Kidney epithelial cell (primary cell): ENCODE measurements around the gene TIMM8A. TPM values are rescaled to one million over a fixed set of nuclear protein-coding genes. Genes with fewer than 3 reads are reported as not detected.
"Not testable (repeated sequence)": the region's sequence is repeated elsewhere in the genome, so short reads cannot be mapped to it uniquely, and the experiment has no call there.

Source experiments
- DNase-seq: peaks from one replicate; pipeline ENCODE4 v3.0.0-alpha.2; 2010; ENCODE audit warnings: low read depth
- H3K27me3 ChIP-seq: 2 replicates; pipeline ENCODE4 v1.6.0; 2011; ENCODE audit warnings: low read length; ENCODE audit not compliant: control insufficient read depth, insufficient read depth
- H3K36me3 ChIP-seq: 2 replicates; pipeline ENCODE4 v1.5.1; 2011; ENCODE audit warnings: low read length; ENCODE audit not compliant: control insufficient read depth, insufficient read depth
- H3K4me3 ChIP-seq: 2 replicates; pipeline ENCODE4 v1.5.1; 2011; ENCODE audit warnings: low read depth, mild to moderate bottlenecking, control low read depth, low read length
- CTCF ChIP-seq: IDR thresholded peaks from 2 replicates; pipeline ENCODE4 v1.5.1; 2011; ENCODE audit warnings: mild to moderate bottlenecking, moderate library complexity, low read length, control low read depth, inconsistent platforms; ENCODE audit not compliant: insufficient read depth, poor library complexity, severe bottlenecking
- total RNA-seq: library from RNA; depleted of rRNA; stranded (reverse); fragments of >200 nt; gene quantifications from 2 replicates; pipeline ENCODE4 v1.2.3, GENCODE V29; 2015

TIMM8A gene
- total RNA-seq, 1 donor from 2014 or later = 11.7 TPM

DNA sequence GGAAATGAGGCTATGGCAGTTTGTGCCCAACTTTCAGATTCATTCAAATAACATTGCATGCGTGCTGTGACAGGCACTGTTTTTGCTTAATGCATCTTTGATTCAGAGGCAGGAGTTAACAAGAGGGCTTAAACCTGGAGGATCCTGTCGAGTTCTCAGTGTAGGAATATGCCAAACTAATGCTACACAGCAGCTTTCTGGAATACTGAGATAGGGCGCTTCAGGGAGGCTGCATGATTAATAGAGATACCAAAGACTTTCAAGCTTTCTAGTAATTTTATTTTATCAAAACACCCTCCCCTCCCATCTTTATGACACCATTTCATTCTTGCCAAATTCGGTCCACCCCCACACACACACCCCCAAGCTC, 636 bp upstream of the TIMM8A start:
- no peaks in the 10 kb centered on the region for H3K36me3 ChIP-seq
- no peak for TF ChIP-seq CTCF
- H3K27me3 ChIP-seq = no peaks in the 10 kb centered on the region
- DNase-seq = no peak
- H3K4me3 ChIP-seq = peak overlapping the region; percentile 73

- TF ChIP-seq CTCF = no peak
- Histone ChIP-seq H3K4me3 (peak overlapping the region; percentile 73), H3K27me3 (no peaks in the 10 kb centered on the region), H3K36me3 (no peaks in the 10 kb centered on the region)
- no peak for DNase-seq
Observed at GRCh38 chrX:101347859-101348451, 587 bp downstream of the TIMM8A start.

DNA sequence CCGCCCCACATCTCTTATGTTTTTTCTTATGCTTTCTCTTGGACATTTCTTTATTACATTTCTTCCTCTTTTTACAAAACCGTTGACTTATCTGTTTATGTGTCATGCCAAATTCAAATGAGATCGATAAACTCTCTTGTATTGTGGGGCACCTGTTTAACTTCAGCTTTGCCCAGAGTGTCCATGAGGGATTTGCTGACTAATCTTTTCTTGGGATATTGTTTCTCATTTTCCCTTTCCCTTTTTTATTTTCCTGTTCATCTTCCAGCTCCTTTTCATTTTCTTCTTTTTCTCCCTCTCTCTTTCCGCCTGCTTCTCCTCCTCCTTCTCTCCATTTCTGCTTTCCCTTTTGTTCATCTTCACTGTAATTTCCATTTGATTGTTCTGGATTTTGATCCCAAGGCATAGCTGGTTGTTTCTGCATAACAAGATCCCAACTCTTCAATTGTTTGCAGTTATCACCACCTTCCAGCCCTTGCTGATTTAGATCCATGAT, 10.7 kb downstream of the TIMM8A start:
- Histone ChIP-seq H3K27me3 (no peaks in the 10 kb centered on the region), H3K36me3 (no peaks in the 10 kb centered on the region), H3K4me3 (no peak overlapping the region)
- DNase-seq = no peak
- TF ChIP-seq CTCF = no peak

DNA sequence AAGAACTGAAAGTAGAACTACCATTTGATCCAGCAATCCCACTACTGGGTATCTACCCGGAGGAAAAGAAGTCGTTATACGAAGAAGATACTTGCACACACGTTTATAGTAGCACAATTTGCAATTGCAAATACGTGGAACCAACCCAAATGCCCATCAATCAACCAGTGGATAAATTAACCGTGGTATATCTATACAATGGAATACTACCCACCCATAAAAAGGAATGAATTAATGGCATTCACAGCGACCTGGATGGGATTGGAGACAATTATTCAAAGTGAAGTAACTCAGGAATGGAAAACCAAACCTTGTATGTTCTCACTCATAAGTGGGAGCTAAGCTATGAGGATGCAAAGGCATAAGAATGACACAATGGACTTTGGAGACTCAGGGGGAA, 14.2 kb downstream of the TIMM8A start:
- H3K27me3 ChIP-seq, H3K4me3 ChIP-seq, H3K36me3 ChIP-seq, DNase-seq: not testable (repeated sequence)

DNA sequence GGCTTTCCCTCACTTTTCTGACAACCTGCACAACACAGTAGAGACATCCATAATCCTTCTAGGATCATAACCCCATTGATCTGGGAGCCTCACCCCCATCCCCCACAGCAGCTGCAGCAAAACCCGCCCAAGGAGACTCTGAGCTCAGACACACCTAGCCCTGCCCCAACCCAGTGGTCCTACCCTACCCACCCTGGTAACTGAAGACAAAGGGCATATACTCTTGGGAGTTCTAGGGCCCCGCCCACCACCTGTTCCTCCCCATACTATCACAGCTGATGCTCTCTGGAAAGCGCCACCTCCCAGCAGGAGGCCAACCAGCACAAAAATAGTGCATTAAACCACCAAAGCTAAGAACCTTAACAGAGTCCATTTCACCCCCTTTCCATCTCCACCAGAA, 21.9 kb downstream of the TIMM8A start:
- not testable (repeated sequence) for H3K4me3 ChIP-seq, H3K27me3 ChIP-seq, DNase-seq, H3K36me3 ChIP-seq

GRCh38 chrX:101303790-101304189, 44.8 kb downstream of the TIMM8A start:
- TF ChIP-seq CTCF = no peak
- Histone ChIP-seq H3K27me3 (no peaks in the 10 kb centered on the region), H3K4me3 (no peak overlapping the region), H3K36me3 (no peaks in the 10 kb centered on the region)
- no peak for DNase-seq

Other genes starting within 250 kb of the TIMM8A start
- gene DRP2, start 129.0 kb downstream of the TIMM8A start, total RNA-seq = 0.33 and 0.55 TPM in 2 replicates
- gene TAF7L, start 57.4 kb downstream of the TIMM8A start, total RNA-seq = 0.27 and 0.33 TPM in 2 replicates
- gene BTK, start 37.4 kb upstream of the TIMM8A start, total RNA-seq = not detected in 2 replicates
- gene RPL36A, start 42.3 kb upstream of the TIMM8A start, total RNA-seq = 1,018 and 3,844 TPM in 2 replicates
- gene GLA, start 59.2 kb upstream of the TIMM8A start, total RNA-seq = 24.4 and 39.6 TPM in 2 replicates
- gene HNRNPH2, start 59.5 kb upstream of the TIMM8A start, total RNA-seq = 44.7 and 51.1 TPM in 2 replicates
- gene ARMCX4, start 136.7 kb upstream of the TIMM8A start, total RNA-seq = 1.8 and 2.4 TPM in 2 replicates
- 16.6 and 18.3 TPM in 2 replicates for gene ARMCX1, start 201.8 kb upstream of the TIMM8A start, total RNA-seq